Mesothelial cell of epicardium (in vitro differentiated cells): ENCODE results near the gene SLC25A39. TPM values are rescaled to one million over a fixed set of nuclear protein-coding genes. Genes with fewer than 3 reads are reported as not detected.

ENCODE experiments used
- DNase-seq, 2 experiments: peaks; one replicate each; pipeline ENCODE4 v3.0.0; 2021; ENCODE audit warnings: low spot score in 2 of 2; ENCODE audit not compliant: unreplicated experiment in 2 of 2
- H3K27ac Mint-ChIP-seq: 2 replicates; pipeline ENCODE4 v1.8.0; 2021; ENCODE audit warnings: mixed read lengths
- H3K27me3 Mint-ChIP-seq: 2 replicates; pipeline ENCODE4 v1.8.0; 2021; ENCODE audit warnings: low read depth, mixed read lengths
- H3K36me3 Mint-ChIP-seq: 2 replicates; pipeline ENCODE4 v1.8.0; 2021; ENCODE audit warnings: mixed read lengths
- H3K4me1 Mint-ChIP-seq: 2 replicates; pipeline ENCODE4 v1.8.0; 2021; ENCODE audit warnings: mixed read lengths
- H3K4me3 Mint-ChIP-seq: 2 replicates; pipeline ENCODE4 v1.8.0; 2021; ENCODE audit warnings: mild to moderate bottlenecking, moderate library complexity, mixed read lengths
- H3K9me3 Mint-ChIP-seq: 2 replicates; pipeline ENCODE4 v1.8.0; 2021; ENCODE audit warnings: mixed read lengths
- total RNA-seq: library from RNA; stranded (reverse); gene quantifications from 3 replicates; pipeline ENCODE4 v1.2.1, GENCODE V29; 2021
- TF ChIP-seq, protein P1 (sequence below): fragments of 200-600 bp; sonication (generic); IDR thresholded peaks from one replicate; pipeline ENCODE4 v1.5.0; 2021; ENCODE audit warnings: antibody characterized with exemption; ENCODE audit not compliant: unreplicated experiment

Gene SLC25A39
- total RNA-seq, 1 donor from 2014 or later = 112 TPM

- TF ChIP-seq, protein P1, sequence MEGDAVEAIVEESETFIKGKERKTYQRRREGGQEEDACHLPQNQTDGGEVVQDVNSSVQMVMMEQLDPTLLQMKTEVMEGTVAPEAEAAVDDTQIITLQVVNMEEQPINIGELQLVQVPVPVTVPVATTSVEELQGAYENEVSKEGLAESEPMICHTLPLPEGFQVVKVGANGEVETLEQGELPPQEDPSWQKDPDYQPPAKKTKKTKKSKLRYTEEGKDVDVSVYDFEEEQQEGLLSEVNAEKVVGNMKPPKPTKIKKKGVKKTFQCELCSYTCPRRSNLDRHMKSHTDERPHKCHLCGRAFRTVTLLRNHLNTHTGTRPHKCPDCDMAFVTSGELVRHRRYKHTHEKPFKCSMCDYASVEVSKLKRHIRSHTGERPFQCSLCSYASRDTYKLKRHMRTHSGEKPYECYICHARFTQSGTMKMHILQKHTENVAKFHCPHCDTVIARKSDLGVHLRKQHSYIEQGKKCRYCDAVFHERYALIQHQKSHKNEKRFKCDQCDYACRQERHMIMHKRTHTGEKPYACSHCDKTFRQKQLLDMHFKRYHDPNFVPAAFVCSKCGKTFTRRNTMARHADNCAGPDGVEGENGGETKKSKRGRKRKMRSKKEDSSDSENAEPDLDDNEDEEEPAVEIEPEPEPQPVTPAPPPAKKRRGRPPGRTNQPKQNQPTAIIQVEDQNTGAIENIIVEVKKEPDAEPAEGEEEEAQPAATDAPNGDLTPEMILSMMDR = no peak
- peak overlapping the region; percentile 46 for H3K4me3 Mint-ChIP-seq
- peaks cover 10% of the 10 kb centered on the region for H3K4me1 Mint-ChIP-seq
- DNase-seq = no peak
- peaks cover 88% of the 10 kb centered on the region for H3K27me3 Mint-ChIP-seq
- no peaks in the 10 kb centered on the region for H3K9me3 Mint-ChIP-seq
- H3K36me3 Mint-ChIP-seq = peaks cover 5% of the 10 kb centered on the region
- no peak overlapping the region for H3K27ac Mint-ChIP-seq
Observed at GRCh38 chr17:44314524-44314868, 10.1 kb downstream of the SLC25A39 start.

GRCh38 chr17:44314031-44314430 lies 10.6 kb downstream of the SLC25A39 start:
- TF ChIP-seq, protein P1 = no peak
- H3K9me3 Mint-ChIP-seq = no peaks in the 10 kb centered on the region
- H3K4me3 Mint-ChIP-seq = peak overlapping the region; percentile 46
- peaks cover 92% of the 10 kb centered on the region for H3K27me3 Mint-ChIP-seq
- H3K36me3 Mint-ChIP-seq = peaks cover 2% of the 10 kb centered on the region
- no peak for DNase-seq
- no peak overlapping the region for H3K27ac Mint-ChIP-seq
- H3K4me1 Mint-ChIP-seq = peaks cover 10% of the 10 kb centered on the region

GRCh38 chr17:44312396-44313104 lies 12.1 kb downstream of the SLC25A39 start:
- Mint-ChIP-seq H3K9me3 (no peaks in the 10 kb centered on the region), H3K27ac (no peak overlapping the region), H3K4me3 (no peak overlapping the region), H3K4me1 (peaks cover 12% of the 10 kb centered on the region), H3K27me3 (peaks cover 84% of the 10 kb centered on the region), H3K36me3 (no peaks in the 10 kb centered on the region)
- no peak for DNase-seq
- TF ChIP-seq, protein P1 = no peak

DNA sequence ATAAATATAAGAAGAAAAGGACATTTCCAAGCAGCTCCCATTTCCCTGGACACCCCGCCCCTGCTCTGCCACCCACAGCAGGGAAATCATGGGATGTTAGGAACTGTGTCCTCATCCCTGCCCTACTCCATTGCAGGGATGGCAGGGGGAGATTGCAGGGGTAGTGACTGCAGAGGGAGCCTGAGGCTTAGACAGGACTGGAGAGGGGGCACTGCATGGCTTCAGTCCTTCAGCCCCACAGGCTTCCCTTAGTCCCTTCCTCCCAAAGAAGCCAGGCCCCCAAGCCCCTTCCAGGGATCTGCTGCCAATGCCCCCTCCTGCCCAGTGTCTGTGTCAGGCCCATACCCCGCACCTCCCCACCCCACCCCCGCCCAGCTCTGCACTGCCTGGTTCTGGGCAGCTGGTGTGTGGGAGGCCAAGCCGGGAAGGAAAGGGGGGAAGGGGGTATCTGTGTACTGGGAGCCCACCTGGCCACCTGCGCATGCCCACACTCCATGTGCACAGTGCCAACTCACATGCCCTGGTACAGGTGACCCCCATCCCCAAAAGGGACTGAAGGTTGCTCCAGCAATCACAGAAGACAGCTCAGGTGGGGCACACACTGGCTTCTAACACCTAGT lies 13.0 kb downstream of the SLC25A39 start:
- TF ChIP-seq, protein P1 = no peak
- H3K27ac Mint-ChIP-seq = no peak overlapping the region
- H3K36me3 Mint-ChIP-seq = no peaks in the 10 kb centered on the region
- H3K9me3 Mint-ChIP-seq = no peaks in the 10 kb centered on the region
- H3K4me1 Mint-ChIP-seq = peaks cover 12% of the 10 kb centered on the region
- DNase-seq = no peak
- H3K4me3 Mint-ChIP-seq = no peak overlapping the region
- peaks cover 84% of the 10 kb centered on the region for H3K27me3 Mint-ChIP-seq

GRCh38 chr17:44310609-44311376 lies 13.8 kb downstream of the SLC25A39 start:
- peaks cover 84% of the 10 kb centered on the region for H3K27me3 Mint-ChIP-seq

More at GRCh38 chr17:44310609-44311376, 13.8 kb downstream of the SLC25A39 start:
- H3K4me3 Mint-ChIP-seq = no peak overlapping the region
- no peak for DNase-seq
- H3K9me3 Mint-ChIP-seq = no peaks in the 10 kb centered on the region
- TF ChIP-seq, protein P1 = no peak
- H3K4me1 Mint-ChIP-seq = peaks cover 7% of the 10 kb centered on the region
- no peaks in the 10 kb centered on the region for H3K36me3 Mint-ChIP-seq
- H3K27ac Mint-ChIP-seq = no peak overlapping the region
